HG03196 (cell line): ENCODE data around the gene PTPN5.

Experiments
- ATAC-seq: cut with Tn5 transposase; IDR thresholded peaks from one replicate; pipeline ENCODE4 v1.9.1; 2021; ENCODE audit not compliant: unreplicated experiment

Gene PTPN5

GRCh38 chr11:18713646-18714442 lies 77.8 kb downstream of the PTPN5 start:
- ATAC-seq, result no peak

- ATAC-seq, result no peak
Measured at GRCh38 chr11:18710545-18710944, 81.1 kb downstream of the PTPN5 start.

- ATAC-seq, result no peak
Measured at GRCh38 chr11:18709414-18709813, 82.2 kb downstream of the PTPN5 start.

GRCh38 chr11:18707811-18708340 lies 83.7 kb downstream of the PTPN5 start:
- ATAC-seq, result no peak

GRCh38 chr11:18706330-18707243 lies 85.0 kb downstream of the PTPN5 start:
- ATAC-seq, result no peak

- no peak for ATAC-seq
Measured at GRCh38 chr11:18705651-18706281, 85.8 kb downstream of the PTPN5 start.

- ATAC-seq, result no peak
Measured at GRCh38 chr11:18704698-18705097, 86.9 kb downstream of the PTPN5 start.

- ATAC-seq, result no peak
Measured at GRCh38 chr11:18704045-18704645, 87.5 kb downstream of the PTPN5 start.

GRCh38 chr11:18703001-18703763 lies 88.4 kb downstream of the PTPN5 start:
- ATAC-seq, result no peak

- no peak for ATAC-seq
Measured at GRCh38 chr11:18701614-18702216, 89.9 kb downstream of the PTPN5 start.

GRCh38 chr11:18700872-18701271 lies 90.7 kb downstream of the PTPN5 start:
- ATAC-seq, result no peak

GRCh38 chr11:18700375-18700774 lies 91.2 kb downstream of the PTPN5 start:
- ATAC-seq, result no peak

- ATAC-seq, result no peak
Measured at GRCh38 chr11:18699848-18700261, 91.7 kb downstream of the PTPN5 start.

GRCh38 chr11:18699269-18699596 lies 92.4 kb downstream of the PTPN5 start:
- ATAC-seq, result no peak

GRCh38 chr11:18698341-18699268 lies 93.0 kb downstream of the PTPN5 start, which contains the start of gene TMEM86A:
Gene TMEM86A (plus strand): TSS chr11:18698779. CDS start chr11:18698887, 108 bp downstream.
- peak; percentile 82 for ATAC-seq

- no peak for ATAC-seq
Measured at GRCh38 chr11:18697576-18697975, 94.0 kb downstream of the PTPN5 start.

- no peak for ATAC-seq
Measured at GRCh38 chr11:18696638-18697225, 94.9 kb downstream of the PTPN5 start.
